Transverse colon (tissue), 4 donors: ENCODE measurements around the gene ARHGAP1.

Experiments
- EP300 ChIP-seq: sonication (generic); formaldehyde crosslinking; IDR thresholded peaks from one replicate; pipeline ENCODE4 v1.6.1; 2017; ENCODE audit warnings: antibody characterized with exemption, low read depth
- POLR2A ChIP-seq: fragments of 450-650 bp; IDR thresholded peaks from one replicate; pipeline ENCODE4 v1.6.1; 2016; ENCODE audit warnings: antibody characterized with exemption, mild to moderate bottlenecking, moderate library complexity
- POLR2AphosphoS5 ChIP-seq, 3 donors: sonication (generic); formaldehyde crosslinking; IDR thresholded peaks; one replicate each; pipeline ENCODE4 v1.6.1; 2016; ENCODE audit warnings: antibody characterized with exemption in 3 of 3
- TF ChIP-seq, protein P1 (sequence below), 5 experiments: fragments of 200-600 bp in 3 of 5; fragments of 450-650 bp in 2 of 5; sonication (generic) in 3 of 5; IDR thresholded peaks; 1 replicate in 2 of 5; 2 replicates in 3 of 5; pipeline ENCODE4 v1.5.1; 2016 to 2017; ENCODE audit warnings: antibody characterized with exemption in 5 of 5, inconsistent platforms in 3 of 5, mild to moderate bottlenecking in 2 of 5, moderate library complexity in 1 of 5

DNA sequence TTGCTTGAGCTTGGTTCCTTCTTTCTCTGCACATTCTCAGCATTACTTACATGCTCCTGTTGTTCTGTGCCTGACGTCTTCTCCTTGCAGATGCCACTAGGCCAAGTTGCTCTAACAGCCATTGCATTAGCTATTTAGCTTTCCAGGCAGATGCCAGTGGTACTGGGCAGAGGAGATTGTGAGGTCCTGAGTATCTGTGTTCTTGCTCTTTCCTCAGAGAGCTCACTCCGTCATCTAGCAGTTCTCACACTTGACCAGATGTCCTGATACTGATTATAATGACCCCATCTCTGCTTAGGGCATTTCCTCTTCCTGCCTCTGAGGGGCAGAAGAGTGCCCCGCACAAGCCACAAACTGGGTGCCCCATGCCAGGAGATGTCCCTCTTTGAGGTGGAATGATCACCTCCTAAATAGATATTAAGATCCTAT is 30.7 kb downstream of the ARHGAP1 start:
- TF ChIP-seq EP300, result no peak
- no peak for TF ChIP-seq POLR2A
- TF ChIP-seq, protein P1, sequence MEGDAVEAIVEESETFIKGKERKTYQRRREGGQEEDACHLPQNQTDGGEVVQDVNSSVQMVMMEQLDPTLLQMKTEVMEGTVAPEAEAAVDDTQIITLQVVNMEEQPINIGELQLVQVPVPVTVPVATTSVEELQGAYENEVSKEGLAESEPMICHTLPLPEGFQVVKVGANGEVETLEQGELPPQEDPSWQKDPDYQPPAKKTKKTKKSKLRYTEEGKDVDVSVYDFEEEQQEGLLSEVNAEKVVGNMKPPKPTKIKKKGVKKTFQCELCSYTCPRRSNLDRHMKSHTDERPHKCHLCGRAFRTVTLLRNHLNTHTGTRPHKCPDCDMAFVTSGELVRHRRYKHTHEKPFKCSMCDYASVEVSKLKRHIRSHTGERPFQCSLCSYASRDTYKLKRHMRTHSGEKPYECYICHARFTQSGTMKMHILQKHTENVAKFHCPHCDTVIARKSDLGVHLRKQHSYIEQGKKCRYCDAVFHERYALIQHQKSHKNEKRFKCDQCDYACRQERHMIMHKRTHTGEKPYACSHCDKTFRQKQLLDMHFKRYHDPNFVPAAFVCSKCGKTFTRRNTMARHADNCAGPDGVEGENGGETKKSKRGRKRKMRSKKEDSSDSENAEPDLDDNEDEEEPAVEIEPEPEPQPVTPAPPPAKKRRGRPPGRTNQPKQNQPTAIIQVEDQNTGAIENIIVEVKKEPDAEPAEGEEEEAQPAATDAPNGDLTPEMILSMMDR (IDR thresholded peaks at IDR 0.05), result peak in 3 of 5 experiments; percentile 14 to 26 (median 17)
- no peak for TF ChIP-seq POLR2AphosphoS5 (IDR thresholded peaks at IDR 0.05)
